Measurements from ENCODE around the gene IZUMO1R. TPM values are rescaled to one million over a fixed set of nuclear protein-coding genes. Genes with fewer than 3 reads are reported as not detected.

The IZUMO1R gene
- total and polyA plus RNA-seq, 2 of the 4 experiments (the other 2 are of a cell fraction), result not detected

- dilution Hi-C loops (cut with HindIII; ENCODE audit: low sequenced_read_pairs, unreplicated experiment) (no loop called here), intact Hi-C loops (cut with micrococcal nuclease) (no loop called here), in situ Hi-C loops (cut with MboI; ENCODE audit: low sequenced_read_pairs) (no loop called here)
- no peak overlapping the region for H2AFZ ChIP-seq (replicated peaks; ENCODE audit: low read length, poor library complexity)
- no peaks in the 10 kb centered on the region for H3K9me1 ChIP-seq (ENCODE audit: insufficient read depth, low read length)
- H2BK20ac ChIP-seq (ENCODE audit: low read depth, low read length), result no peak overlapping the region
- no peaks in the 10 kb centered on the region for H4K20me1 ChIP-seq (ENCODE audit: insufficient read depth, low read length)
- H3K27ac ChIP-seq (ENCODE audit: insufficient read depth, low read length), result no peak overlapping the region
- TF ChIP-seq CHD1 (IDR thresholded peaks at IDR 0.05; ENCODE audit: low read depth, low read length) (no peak), ELK1 (IDR thresholded peaks at IDR 0.05; ENCODE audit: borderline replicate concordance, low read depth, low read length) (no peak), MXI1 (IDR thresholded peaks at IDR 0.05; ENCODE audit: borderline replicate concordance, low read depth, low read length) (no peak), SMC3 (IDR thresholded peaks at IDR 0.05; ENCODE audit: low read depth, low read length) (no peak), RFX5 (IDR thresholded peaks at IDR 0.05; ENCODE audit: low read depth, low read length) (no peak), BHLHE40 (IDR thresholded peaks at IDR 0.05; ENCODE audit: low read depth, low read length) (no peak), FOS (IDR thresholded peaks at IDR 0.05; ENCODE audit: low read depth, low read length) (no peak), USF2 (IDR thresholded peaks at IDR 0.05; ENCODE audit: low read depth, low read length) (no peak), MAFK (IDR thresholded peaks at IDR 0.05; ENCODE audit: low read depth, low read length) (no peak), CEBPB (IDR thresholded peaks at IDR 0.05; ENCODE audit: low read depth, low read length) (no peak), MAZ (IDR thresholded peaks at IDR 0.05; ENCODE audit: borderline replicate concordance, low read depth, low read length) (no peak), NFE2L2 (IDR thresholded peaks at IDR 0.05; ENCODE audit: low read depth, low read length) (no peak), RCOR1 (IDR thresholded peaks at IDR 0.05; ENCODE audit: insufficient replicate concordance, low read length) (no peak), POLR2A (IDR thresholded peaks at IDR 0.05; ENCODE audit: low read depth, low read length) (no peak), RAD21 (IDR thresholded peaks at IDR 0.05; ENCODE audit: low read length) (no peak), CTCF (conservative IDR thresholded peaks at IDR 0.05; ENCODE audit: low read depth, low read length) (no peak)
- H2AK9ac ChIP-seq (replicated peaks; ENCODE audit: low read depth, low read length, poor library complexity), result no peak overlapping the region
- no peak overlapping the region for H3K18ac ChIP-seq (ENCODE audit: low read depth, low read length)
- H3K27me3 ChIP-seq (ENCODE audit: control insufficient read depth, insufficient read depth, low read length), result no peaks in the 10 kb centered on the region
- H3K23ac ChIP-seq (ENCODE audit: low read depth, low read length), result no peak overlapping the region
- no peak overlapping the region for H4K8ac ChIP-seq (ENCODE audit: low read depth in 2 of 2, low read length in 2 of 2)
- H2BK5ac ChIP-seq (ENCODE audit: low read depth, low read length, poor library complexity, severe bottlenecking), result no peak overlapping the region
- no peak overlapping the region for H3K56ac ChIP-seq (ENCODE audit: extremely low read depth, insufficient read depth, low read length)
- no peak overlapping the region for H4K91ac ChIP-seq (ENCODE audit: insufficient read depth, low read depth, low read length)
- H3K14ac ChIP-seq (replicated peaks; ENCODE audit: low read depth, low read length), result no peak overlapping the region
- H3K9me3 ChIP-seq (ENCODE audit: control insufficient read depth, insufficient read depth, low read length), result no peaks in the 10 kb centered on the region
- WGBS, 2 experiments (ENCODE audit: extremely low coverage in 2 of 2, insufficient read length in 1 of 2), result no CpG with 5 or more reads among the region's 3 CpGs
- no peaks in the 10 kb centered on the region for H3K79me1 ChIP-seq (ENCODE audit: low read depth in 1 of 2, low read length in 2 of 2)
- no peak overlapping the region for H3K4ac ChIP-seq (ENCODE audit: low read depth, low read length)
- ChIA-PET CTCF (no interaction called here), POLR2A (ENCODE audit: unreplicated experiment) (no interaction called here)
- no peaks in the 10 kb centered on the region for H3K36me3 ChIP-seq (ENCODE audit: control insufficient read depth, insufficient read depth, low read length)
- no peak overlapping the region for H2BK15ac ChIP-seq (ENCODE audit: low read depth, low read length)
- ATAC-seq (ENCODE audit: low read depth), result no peak
- BruUV-seq (replicated peaks), result no TSS peak
- H3K4me3 ChIP-seq (ENCODE audit: insufficient read depth, low read depth, low read length), result no peak overlapping the region
- no peak overlapping the region for H2BK120ac ChIP-seq (ENCODE audit: low read depth, low read length)
- H2AK5ac ChIP-seq (ENCODE audit: low read depth, low read length), result no peak overlapping the region
- no peak overlapping the region for H3K9ac ChIP-seq (ENCODE audit: low read depth, low read length)
- no peak overlapping the region for H3K4me2 ChIP-seq (ENCODE audit: low read depth, low read length)
- DNase-seq, result no peak
- no peak overlapping the region for H4K5ac ChIP-seq (ENCODE audit: low read depth, low read length)
- H3K4me1 ChIP-seq (ENCODE audit: control insufficient read depth, insufficient read depth, low read length), result no peaks in the 10 kb centered on the region
Observed at GRCh38 chr11:94338651-94339050, 34.3 kb downstream of the IZUMO1R start.

All from IMR-90 (cell line).